WTC11 (cell line): ENCODE results near the gene IPP. TPM values are rescaled to one million over a fixed set of nuclear protein-coding genes. Genes with fewer than 3 reads are reported as not detected.
A peak's percentile ranks its signal among the peaks of the same experiment; 100 is the strongest.

Source experiments
- ATAC-seq: fragments of 200-7000 bp; cut with Tn5 transposase; 2 replicates; pipeline ENCODE4 v1.10.0; 2021; ENCODE audit warnings: mild to moderate bottlenecking, moderate library complexity
- CTCF ChIA-PET: fragments of 300-600 bp; sonication (Branson Sonifier 250); formaldehyde crosslinking; loops from one replicate; lab custom pipeline; 2021; ENCODE audit warnings: antibody characterized with exemption; lab: Charles Lee
- POLR2A ChIA-PET: fragments of 350-600 bp; sonication (Branson Sonifier 250); formaldehyde crosslinking; loops from one replicate; lab custom pipeline; 2021; ENCODE audit warnings: antibody characterized with exemption; lab: Charles Lee
- DNase-seq: peaks from one replicate; pipeline ENCODE4 v3.0.0; 2021; ENCODE audit warnings: low spot score
- H3K27ac Mint-ChIP-seq: 2 replicates; pipeline ENCODE4 v1.8.0; 2021; ENCODE audit warnings: mixed read lengths
- H3K27me3 Mint-ChIP-seq: 2 replicates; pipeline ENCODE4 v1.8.0; 2021; ENCODE audit warnings: low read depth, mild to moderate bottlenecking, moderate library complexity, mixed read lengths
- H3K36me3 Mint-ChIP-seq: 2 replicates; pipeline ENCODE4 v1.8.0; 2021; ENCODE audit warnings: mixed read lengths
- H3K4me1 Mint-ChIP-seq: 2 replicates; pipeline ENCODE4 v1.8.0; 2022; ENCODE audit warnings: mixed read lengths
- H3K4me3 Mint-ChIP-seq: 2 replicates; pipeline ENCODE4 v1.8.0; 2021; ENCODE audit warnings: mild to moderate bottlenecking, moderate library complexity, mixed read lengths
- H3K9me3 Mint-ChIP-seq: 2 replicates; pipeline ENCODE4 v1.8.0; 2021; ENCODE audit warnings: mixed read lengths
- CREB1 ChIP-seq: sonication (generic); formaldehyde crosslinking; IDR thresholded peaks from 2 replicates; pipeline ENCODE4 v1.8.0; 2023; ENCODE audit warnings: mild to moderate bottlenecking, missing genetic modification reagents
- FOXP1 ChIP-seq: sonication (generic); formaldehyde crosslinking; IDR thresholded peaks from 2 replicates; pipeline ENCODE4 v1.8.0; 2022; ENCODE audit warnings: missing genetic modification reagents, mild to moderate bottlenecking, moderate library complexity, borderline replicate concordance
- MYBL2 ChIP-seq: sonication (generic); formaldehyde crosslinking; IDR thresholded peaks from 2 replicates; pipeline ENCODE4 v1.8.1; 2023; ENCODE audit warnings: mild to moderate bottlenecking, moderate library complexity, missing genetic modification reagents
- NFATC4 ChIP-seq: fragments of 250-450 bp; sonication (Bioruptor Pico); IDR thresholded peaks from 2 replicates; pipeline ENCODE4 v1.9.0; 2021; ENCODE audit warnings: mild to moderate bottlenecking
- NFYB ChIP-seq: sonication (generic); formaldehyde crosslinking; conservative IDR thresholded peaks from 2 replicates; pipeline ENCODE4 v1.8.0; 2022; ENCODE audit warnings: low read depth, missing genetic modification reagents
- TEAD1 ChIP-seq: sonication (generic); formaldehyde crosslinking; IDR thresholded peaks from 2 replicates; pipeline ENCODE4 v1.8.0; 2022; ENCODE audit warnings: mild to moderate bottlenecking, missing genetic modification reagents
- ZNF423 ChIP-seq: fragments of 250-450 bp; sonication (Bioruptor Pico); IDR thresholded peaks from 2 replicates; pipeline ENCODE4 v2.1.2; 2022; ENCODE audit warnings: mild to moderate bottlenecking, moderate library complexity
- total RNA-seq: library from RNA; stranded (reverse); gene quantifications from 3 replicates; pipeline ENCODE4 v1.2.3, GENCODE V29; 2021
- TF ChIP-seq, protein P1 (sequence below): sonication (generic); formaldehyde crosslinking; IDR thresholded peaks from 2 replicates; pipeline ENCODE4 v1.8.0; 2022; ENCODE audit warnings: mild to moderate bottlenecking, missing genetic modification reagents
- TF ChIP-seq, protein P2 (sequence below): sonication (generic); formaldehyde crosslinking; conservative IDR thresholded peaks from 2 replicates; pipeline ENCODE4 v1.8.1; 2023; ENCODE audit warnings: mild to moderate bottlenecking, low read depth, missing genetic modification reagents, moderate library complexity
- TF ChIP-seq, protein P3 (sequence below): sonication (generic); formaldehyde crosslinking; IDR thresholded peaks from 2 replicates; pipeline ENCODE4 v1.8.1; 2022; ENCODE audit warnings: low read depth, mild to moderate bottlenecking, moderate library complexity, missing genetic modification reagents, borderline replicate concordance
- TF ChIP-seq, protein P4 (sequence below): sonication (generic); formaldehyde crosslinking; IDR thresholded peaks from 2 replicates; pipeline ENCODE4 v1.8.0; 2023; ENCODE audit warnings: missing genetic modification reagents, mild to moderate bottlenecking, borderline replicate concordance
- TF ChIP-seq, protein P5 (sequence below): sonication (generic); formaldehyde crosslinking; IDR thresholded peaks from 2 replicates; pipeline ENCODE4 v1.8.1; 2022; ENCODE audit warnings: low read depth, missing genetic modification reagents, borderline replicate concordance
- TF ChIP-seq, protein P6 (sequence below): fragments of 250-450 bp; sonication (Bioruptor Pico); IDR thresholded peaks from 2 replicates; pipeline ENCODE4 v1.9.0; 2021; ENCODE audit warnings: mild to moderate bottlenecking
- TF ChIP-seq, protein P7 (sequence below): sonication (generic); formaldehyde crosslinking; IDR thresholded peaks from 2 replicates; pipeline ENCODE4 v1.8.0; 2022; ENCODE audit warnings: mild to moderate bottlenecking, missing genetic modification reagents

The IPP gene
- total RNA-seq, 1 experiment from 2014 or later, result 6.3 TPM

DNA sequence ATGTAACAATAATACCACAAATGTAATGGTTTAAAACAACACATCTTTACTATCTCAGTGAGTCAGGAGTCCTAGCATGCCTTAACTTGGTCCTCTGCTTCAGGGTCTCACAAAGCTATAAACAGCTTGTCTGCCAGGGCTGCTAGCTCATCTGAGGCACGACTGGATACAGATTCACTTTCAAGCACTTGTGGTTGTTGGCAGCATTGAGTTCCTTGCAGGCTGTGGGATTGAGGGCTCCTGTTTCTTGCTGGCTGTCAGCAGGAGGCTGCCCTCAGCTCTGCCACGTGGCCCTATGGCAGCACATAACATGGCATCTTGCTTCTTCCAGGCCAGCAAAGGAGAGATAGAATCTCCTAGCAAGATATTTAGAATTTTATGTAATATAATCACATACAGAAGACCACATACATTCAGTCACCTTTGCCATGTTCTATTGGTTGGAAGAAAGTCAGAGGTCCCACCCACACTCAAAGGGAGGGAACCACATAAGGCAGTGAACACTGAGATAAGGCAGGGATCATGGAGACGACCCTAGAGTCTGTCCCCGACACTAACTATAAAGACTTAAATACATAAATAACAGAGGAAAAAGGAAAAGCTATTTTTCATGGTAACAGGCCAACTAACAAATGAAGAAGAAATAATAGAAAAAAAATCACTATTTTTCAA lies 18.9 kb upstream of the IPP start:
- ChIA-PET CTCF (interaction anchor here (0.7 kb wide), 1 partner anchor 11 kb away, joined by 3 read pairs; no protein-coding TSS in a partner anchor), POLR2A (no interaction called here)
- H3K9me3 Mint-ChIP-seq, result no peaks in the 10 kb centered on the region
- peak; percentile 48; the same call in 1 of the 2 replicates for ATAC-seq
- peak overlapping the region; percentile 49; the same call in 1 of the 2 replicates for H3K27ac Mint-ChIP-seq
- DNase-seq, result no peak
- H3K4me1 Mint-ChIP-seq, result peaks cover 6% of the 10 kb centered on the region
- H3K36me3 Mint-ChIP-seq, result no peaks in the 10 kb centered on the region
- TF ChIP-seq CREB1 (CRISPR knock-in tag) (no peak), MYBL2 (CRISPR knock-in tag) (no peak), ZNF423 (CRISPR knock-in tag) (no peak)
- TF ChIP-seq, protein P1, sequence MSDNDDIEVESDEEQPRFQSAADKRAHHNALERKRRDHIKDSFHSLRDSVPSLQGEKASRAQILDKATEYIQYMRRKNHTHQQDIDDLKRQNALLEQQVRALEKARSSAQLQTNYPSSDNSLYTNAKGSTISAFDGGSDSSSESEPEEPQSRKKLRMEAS, result no peak
- TF ChIP-seq, protein P2, sequence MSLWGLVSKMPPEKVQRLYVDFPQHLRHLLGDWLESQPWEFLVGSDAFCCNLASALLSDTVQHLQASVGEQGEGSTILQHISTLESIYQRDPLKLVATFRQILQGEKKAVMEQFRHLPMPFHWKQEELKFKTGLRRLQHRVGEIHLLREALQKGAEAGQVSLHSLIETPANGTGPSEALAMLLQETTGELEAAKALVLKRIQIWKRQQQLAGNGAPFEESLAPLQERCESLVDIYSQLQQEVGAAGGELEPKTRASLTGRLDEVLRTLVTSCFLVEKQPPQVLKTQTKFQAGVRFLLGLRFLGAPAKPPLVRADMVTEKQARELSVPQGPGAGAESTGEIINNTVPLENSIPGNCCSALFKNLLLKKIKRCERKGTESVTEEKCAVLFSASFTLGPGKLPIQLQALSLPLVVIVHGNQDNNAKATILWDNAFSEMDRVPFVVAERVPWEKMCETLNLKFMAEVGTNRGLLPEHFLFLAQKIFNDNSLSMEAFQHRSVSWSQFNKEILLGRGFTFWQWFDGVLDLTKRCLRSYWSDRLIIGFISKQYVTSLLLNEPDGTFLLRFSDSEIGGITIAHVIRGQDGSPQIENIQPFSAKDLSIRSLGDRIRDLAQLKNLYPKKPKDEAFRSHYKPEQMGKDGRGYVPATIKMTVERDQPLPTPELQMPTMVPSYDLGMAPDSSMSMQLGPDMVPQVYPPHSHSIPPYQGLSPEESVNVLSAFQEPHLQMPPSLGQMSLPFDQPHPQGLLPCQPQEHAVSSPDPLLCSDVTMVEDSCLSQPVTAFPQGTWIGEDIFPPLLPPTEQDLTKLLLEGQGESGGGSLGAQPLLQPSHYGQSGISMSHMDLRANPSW (CRISPR knock-in tag), result no peak
- TF ChIP-seq, protein P3, sequence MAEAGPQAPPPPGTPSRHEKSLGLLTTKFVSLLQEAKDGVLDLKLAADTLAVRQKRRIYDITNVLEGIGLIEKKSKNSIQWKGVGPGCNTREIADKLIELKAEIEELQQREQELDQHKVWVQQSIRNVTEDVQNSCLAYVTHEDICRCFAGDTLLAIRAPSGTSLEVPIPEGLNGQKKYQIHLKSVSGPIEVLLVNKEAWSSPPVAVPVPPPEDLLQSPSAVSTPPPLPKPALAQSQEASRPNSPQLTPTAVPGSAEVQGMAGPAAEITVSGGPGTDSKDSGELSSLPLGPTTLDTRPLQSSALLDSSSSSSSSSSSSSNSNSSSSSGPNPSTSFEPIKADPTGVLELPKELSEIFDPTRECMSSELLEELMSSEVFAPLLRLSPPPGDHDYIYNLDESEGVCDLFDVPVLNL (CRISPR knock-in tag), result no peak
- TF ChIP-seq, protein P4, sequence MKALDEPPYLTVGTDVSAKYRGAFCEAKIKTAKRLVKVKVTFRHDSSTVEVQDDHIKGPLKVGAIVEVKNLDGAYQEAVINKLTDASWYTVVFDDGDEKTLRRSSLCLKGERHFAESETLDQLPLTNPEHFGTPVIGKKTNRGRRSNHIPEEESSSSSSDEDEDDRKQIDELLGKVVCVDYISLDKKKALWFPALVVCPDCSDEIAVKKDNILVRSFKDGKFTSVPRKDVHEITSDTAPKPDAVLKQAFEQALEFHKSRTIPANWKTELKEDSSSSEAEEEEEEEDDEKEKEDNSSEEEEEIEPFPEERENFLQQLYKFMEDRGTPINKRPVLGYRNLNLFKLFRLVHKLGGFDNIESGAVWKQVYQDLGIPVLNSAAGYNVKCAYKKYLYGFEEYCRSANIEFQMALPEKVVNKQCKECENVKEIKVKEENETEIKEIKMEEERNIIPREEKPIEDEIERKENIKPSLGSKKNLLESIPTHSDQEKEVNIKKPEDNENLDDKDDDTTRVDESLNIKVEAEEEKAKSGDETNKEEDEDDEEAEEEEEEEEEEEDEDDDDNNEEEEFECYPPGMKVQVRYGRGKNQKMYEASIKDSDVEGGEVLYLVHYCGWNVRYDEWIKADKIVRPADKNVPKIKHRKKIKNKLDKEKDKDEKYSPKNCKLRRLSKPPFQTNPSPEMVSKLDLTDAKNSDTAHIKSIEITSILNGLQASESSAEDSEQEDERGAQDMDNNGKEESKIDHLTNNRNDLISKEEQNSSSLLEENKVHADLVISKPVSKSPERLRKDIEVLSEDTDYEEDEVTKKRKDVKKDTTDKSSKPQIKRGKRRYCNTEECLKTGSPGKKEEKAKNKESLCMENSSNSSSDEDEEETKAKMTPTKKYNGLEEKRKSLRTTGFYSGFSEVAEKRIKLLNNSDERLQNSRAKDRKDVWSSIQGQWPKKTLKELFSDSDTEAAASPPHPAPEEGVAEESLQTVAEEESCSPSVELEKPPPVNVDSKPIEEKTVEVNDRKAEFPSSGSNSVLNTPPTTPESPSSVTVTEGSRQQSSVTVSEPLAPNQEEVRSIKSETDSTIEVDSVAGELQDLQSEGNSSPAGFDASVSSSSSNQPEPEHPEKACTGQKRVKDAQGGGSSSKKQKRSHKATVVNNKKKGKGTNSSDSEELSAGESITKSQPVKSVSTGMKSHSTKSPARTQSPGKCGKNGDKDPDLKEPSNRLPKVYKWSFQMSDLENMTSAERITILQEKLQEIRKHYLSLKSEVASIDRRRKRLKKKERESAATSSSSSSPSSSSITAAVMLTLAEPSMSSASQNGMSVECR (CRISPR knock-in tag), result no peak
- no peak overlapping the region for H3K4me3 Mint-ChIP-seq
- no peaks in the 10 kb centered on the region for H3K27me3 Mint-ChIP-seq

DNA sequence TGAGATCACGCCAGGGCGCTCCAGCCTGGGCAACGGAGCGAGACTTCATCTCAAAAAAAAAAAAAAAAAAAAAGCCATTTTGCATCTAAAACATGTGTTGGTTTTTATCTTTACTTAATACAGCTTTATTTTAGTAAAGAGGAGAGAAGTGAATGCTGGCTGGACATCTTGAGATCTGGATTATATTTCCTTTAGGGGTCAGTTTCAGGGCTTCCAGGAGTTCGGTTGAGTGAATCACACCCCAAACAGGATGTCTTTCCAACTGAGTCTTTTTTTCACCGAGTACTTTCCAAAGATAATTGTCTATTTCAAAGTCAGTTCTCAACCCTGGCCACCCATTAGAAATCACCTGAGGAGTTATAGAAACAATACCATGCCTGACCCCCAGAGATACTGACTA lies 16.6 kb upstream of the IPP start:
- Mint-ChIP-seq H3K4me3 (no peak overlapping the region), H3K9me3 (no peaks in the 10 kb centered on the region), H3K27ac (no peak overlapping the region), H3K27me3 (no peaks in the 10 kb centered on the region), H3K4me1 (peaks cover 6% of the 10 kb centered on the region), H3K36me3 (no peaks in the 10 kb centered on the region)
- DNase-seq, result no peak
- CTCF ChIA-PET, result interaction anchor here (0.7 kb wide), 1 partner anchor 226 kb away, joined by 4 read pairs; no protein-coding TSS in a partner anchor
- POLR2A ChIA-PET, result interaction anchor here (0.7 kb wide), 1 partner anchor 439 kb away, joined by 4 read pairs; no protein-coding TSS in a partner anchor
- no peak for ATAC-seq
- TF ChIP-seq, protein P5, sequence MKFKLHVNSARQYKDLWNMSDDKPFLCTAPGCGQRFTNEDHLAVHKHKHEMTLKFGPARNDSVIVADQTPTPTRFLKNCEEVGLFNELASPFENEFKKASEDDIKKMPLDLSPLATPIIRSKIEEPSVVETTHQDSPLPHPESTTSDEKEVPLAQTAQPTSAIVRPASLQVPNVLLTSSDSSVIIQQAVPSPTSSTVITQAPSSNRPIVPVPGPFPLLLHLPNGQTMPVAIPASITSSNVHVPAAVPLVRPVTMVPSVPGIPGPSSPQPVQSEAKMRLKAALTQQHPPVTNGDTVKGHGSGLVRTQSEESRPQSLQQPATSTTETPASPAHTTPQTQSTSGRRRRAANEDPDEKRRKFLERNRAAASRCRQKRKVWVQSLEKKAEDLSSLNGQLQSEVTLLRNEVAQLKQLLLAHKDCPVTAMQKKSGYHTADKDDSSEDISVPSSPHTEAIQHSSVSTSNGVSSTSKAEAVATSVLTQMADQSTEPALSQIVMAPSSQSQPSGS (CRISPR knock-in tag), result no peak
- TF ChIP-seq, protein P4 (CRISPR knock-in tag), result no peak
- TF ChIP-seq NFATC4 (CRISPR knock-in tag), result no peak
- no peak for TF ChIP-seq NFYB (CRISPR knock-in tag)
- TF ChIP-seq, protein P6, sequence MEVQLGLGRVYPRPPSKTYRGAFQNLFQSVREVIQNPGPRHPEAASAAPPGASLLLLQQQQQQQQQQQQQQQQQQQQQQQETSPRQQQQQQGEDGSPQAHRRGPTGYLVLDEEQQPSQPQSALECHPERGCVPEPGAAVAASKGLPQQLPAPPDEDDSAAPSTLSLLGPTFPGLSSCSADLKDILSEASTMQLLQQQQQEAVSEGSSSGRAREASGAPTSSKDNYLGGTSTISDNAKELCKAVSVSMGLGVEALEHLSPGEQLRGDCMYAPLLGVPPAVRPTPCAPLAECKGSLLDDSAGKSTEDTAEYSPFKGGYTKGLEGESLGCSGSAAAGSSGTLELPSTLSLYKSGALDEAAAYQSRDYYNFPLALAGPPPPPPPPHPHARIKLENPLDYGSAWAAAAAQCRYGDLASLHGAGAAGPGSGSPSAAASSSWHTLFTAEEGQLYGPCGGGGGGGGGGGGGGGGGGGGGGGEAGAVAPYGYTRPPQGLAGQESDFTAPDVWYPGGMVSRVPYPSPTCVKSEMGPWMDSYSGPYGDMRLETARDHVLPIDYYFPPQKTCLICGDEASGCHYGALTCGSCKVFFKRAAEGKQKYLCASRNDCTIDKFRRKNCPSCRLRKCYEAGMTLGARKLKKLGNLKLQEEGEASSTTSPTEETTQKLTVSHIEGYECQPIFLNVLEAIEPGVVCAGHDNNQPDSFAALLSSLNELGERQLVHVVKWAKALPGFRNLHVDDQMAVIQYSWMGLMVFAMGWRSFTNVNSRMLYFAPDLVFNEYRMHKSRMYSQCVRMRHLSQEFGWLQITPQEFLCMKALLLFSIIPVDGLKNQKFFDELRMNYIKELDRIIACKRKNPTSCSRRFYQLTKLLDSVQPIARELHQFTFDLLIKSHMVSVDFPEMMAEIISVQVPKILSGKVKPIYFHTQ (CRISPR knock-in tag), result no peak
- no peak for TF ChIP-seq TEAD1 (CRISPR knock-in tag)
- TF ChIP-seq FOXP1 (CRISPR knock-in tag), result no peak
- TF ChIP-seq, protein P7, sequence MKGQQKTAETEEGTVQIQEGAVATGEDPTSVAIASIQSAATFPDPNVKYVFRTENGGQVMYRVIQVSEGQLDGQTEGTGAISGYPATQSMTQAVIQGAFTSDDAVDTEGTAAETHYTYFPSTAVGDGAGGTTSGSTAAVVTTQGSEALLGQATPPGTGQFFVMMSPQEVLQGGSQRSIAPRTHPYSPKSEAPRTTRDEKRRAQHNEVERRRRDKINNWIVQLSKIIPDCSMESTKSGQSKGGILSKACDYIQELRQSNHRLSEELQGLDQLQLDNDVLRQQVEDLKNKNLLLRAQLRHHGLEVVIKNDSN (CRISPR knock-in tag), result no peak
